ENCODE results near the gene PYGO1. TPM values are rescaled to one million over a fixed set of nuclear protein-coding genes. Genes with fewer than 3 reads are reported as not detected.
A peak's percentile ranks its signal among the peaks of the same experiment; 100 is the strongest.
"Not testable (repeated sequence)": the region's sequence is repeated elsewhere in the genome, so short reads cannot be mapped to it uniquely, and the experiment has no call there.

PYGO1 gene
- polyA plus RNA-seq, 1 experiment: 10.7 TPM

DNA sequence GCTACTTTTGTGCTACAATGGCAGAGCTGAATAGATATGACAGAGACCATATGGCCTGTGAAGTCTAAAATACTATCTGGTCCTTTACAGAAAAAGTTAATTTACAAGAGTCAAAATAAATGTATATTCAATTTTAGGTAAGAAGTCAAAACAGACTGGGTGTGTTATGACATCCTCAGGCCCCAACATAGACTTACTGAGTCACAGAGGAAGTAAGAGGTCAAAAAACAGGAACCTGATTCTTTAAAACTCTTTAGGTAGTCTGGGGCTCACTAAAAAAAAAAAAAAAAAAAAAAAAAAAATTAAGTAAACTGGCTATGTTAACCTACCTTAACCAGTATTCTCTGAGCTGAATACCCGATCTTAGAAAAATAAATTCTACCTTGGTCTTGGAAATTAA is 93.2 kb downstream of the PYGO1 start:
- Histone ChIP-seq H3K4me3 (ENCODE audit: low read depth, low read length) (no peak overlapping the region), H3K27ac (ENCODE audit: low read depth, low read length) (no peak overlapping the region), H3K9me3 (ENCODE audit: control insufficient read depth, insufficient read depth, low read length) (no peaks in the 10 kb centered on the region), H3K27me3 (ENCODE audit: control insufficient read depth, insufficient read depth, low read length) (no peaks in the 10 kb centered on the region)
- ChIA-PET CTCF (no interaction called here), POLR2A (no interaction called here)
- no peak for TF ChIP-seq CTCF (IDR thresholded peaks at IDR 0.05; ENCODE audit: low read depth, low read length)
- DNase-seq (ENCODE audit: low read depth, low spot score): no peak

- ChIA-PET CTCF (interaction anchor here (0.5 to 1.8 kb wide), 3 partner anchors 49 to 757 kb away, joined by 3 to 6 read pairs (median 3); no protein-coding TSS in a partner anchor), POLR2A (interaction anchor here (0.6 to 0.7 kb wide), 2 partner anchors 53 to 428 kb away, joined by 4 to 5 read pairs; no protein-coding TSS in a partner anchor)
- H3K27me3 ChIP-seq (ENCODE audit: control insufficient read depth, insufficient read depth, low read length); H3K27ac ChIP-seq (ENCODE audit: low read depth, low read length); H3K4me3 ChIP-seq (ENCODE audit: low read depth, low read length); H3K9me3 ChIP-seq (ENCODE audit: control insufficient read depth, insufficient read depth, low read length): not testable (repeated sequence)
- DNase-seq (ENCODE audit: low read depth, low spot score): peak; percentile 20
These were observed 99.1 kb downstream of the PYGO1 start for GRCh38 chr15:55488952-55489600.

Other genes with a start within 250 kb of the PYGO1 start
- gene CCPG1, start 180.0 kb downstream of the PYGO1 start, polyA plus RNA-seq (2011; rRNA removed): 32.0 and 43.7 TPM in 2 replicates
- 2.1 and 3.0 TPM in 2 replicates for gene PIERCE2, start 179.8 kb downstream of the PYGO1 start, polyA plus RNA-seq (2011; rRNA removed)
- gene DNAAF4, start 80.1 kb downstream of the PYGO1 start, polyA plus RNA-seq (2011; rRNA removed): 0.77 and 1.5 TPM in 2 replicates
- 1.1 and 1.2 TPM in 2 replicates for gene PRTG, start 154.8 kb upstream of the PYGO1 start, polyA plus RNA-seq (2011; rRNA removed)

Measured in AG04450 (cell line).